ENCODE results near the gene ZIK1.

Gene ZIK1

DNA sequence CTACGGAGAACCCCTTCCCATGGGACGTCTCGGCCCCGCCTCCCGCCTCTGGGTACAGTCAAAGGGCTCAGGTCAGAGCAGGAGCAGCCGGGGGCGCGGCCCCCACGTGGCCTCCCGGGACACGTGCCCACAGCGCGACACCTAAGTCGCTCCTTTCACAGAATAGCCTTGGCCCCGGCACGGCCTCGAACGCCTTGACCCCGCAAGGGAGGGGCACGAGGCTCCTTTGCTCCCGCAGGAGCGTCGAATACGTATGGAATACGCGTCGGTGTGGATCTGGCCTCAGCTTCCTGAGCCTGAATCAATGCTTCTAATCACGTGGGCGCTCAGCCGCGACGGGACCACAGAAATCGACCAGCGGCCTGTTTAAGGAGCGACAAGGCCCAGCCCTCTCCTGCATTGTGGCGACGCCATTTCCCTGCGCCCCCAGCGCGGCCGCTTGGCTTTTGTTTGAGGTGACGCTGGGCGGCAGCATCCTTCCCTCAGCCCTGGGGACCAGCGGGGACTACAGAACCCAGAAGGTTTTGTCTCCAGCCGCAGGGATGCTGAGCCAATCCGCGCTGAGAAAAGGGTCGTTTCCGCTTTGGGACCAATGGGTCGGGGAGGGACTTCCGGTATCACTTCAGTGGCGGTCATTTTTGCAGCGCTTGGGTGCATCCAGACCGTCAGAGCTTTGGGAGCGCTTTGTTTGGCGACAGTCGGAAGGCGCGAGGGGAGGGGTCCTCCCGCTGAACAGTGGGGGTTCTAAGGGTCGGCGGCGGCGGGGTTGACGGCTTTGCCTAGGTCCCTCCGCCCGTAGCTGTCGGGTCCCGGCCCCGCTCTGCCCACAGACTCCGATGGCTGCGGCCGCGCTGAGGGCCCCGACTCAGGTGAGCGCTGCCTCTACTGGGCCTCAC, at the start of gene ZIK1:
TSS of gene ZIK1 (plus strand) at position 625 of the 896 bp plus-strand sequence. CDS start at position 837, 212 bp downstream.
- POLR2A ChIA-PET = no interaction called here
- CTCF ChIA-PET = no interaction called here

DNA sequence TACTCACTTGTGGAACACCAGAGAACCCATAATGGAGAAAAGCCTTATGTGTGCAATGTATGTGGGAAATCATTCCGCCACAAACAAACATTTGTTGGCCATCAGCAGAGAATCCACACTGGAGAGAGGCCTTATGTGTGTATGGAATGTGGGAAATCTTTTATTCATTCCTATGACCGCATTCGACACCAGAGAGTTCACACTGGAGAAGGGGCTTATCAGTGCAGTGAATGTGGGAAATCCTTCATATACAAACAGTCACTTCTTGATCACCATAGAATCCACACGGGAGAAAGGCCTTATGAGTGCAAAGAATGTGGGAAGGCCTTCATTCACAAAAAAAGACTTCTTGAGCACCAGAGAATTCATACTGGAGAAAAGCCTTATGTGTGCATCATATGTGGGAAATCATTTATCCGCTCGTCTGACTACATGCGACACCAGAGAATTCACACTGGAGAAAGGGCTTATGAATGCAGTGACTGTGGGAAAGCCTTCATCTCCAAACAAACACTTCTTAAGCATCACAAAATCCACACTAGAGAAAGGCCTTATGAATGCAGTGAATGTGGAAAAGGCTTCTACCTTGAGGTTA, 45.9 kb upstream of the ZIK1 start:
- ChIA-PET POLR2A (no interaction called here), CTCF (no interaction called here)
- TF ChIP-seq ELF4 (IDR thresholded peaks at IDR 0.05) (no peak), SUZ12 (IDR thresholded peaks at IDR 0.05) (no peak), FOXM1 (IDR thresholded peaks at IDR 0.05; ENCODE audit: borderline replicate concordance) (no peak), BHLHE40 (IDR thresholded peaks at IDR 0.05; ENCODE audit: borderline replicate concordance) (no peak), FOXK2 (IDR thresholded peaks at IDR 0.05) (no peak), ARNT (IDR thresholded peaks at IDR 0.05) (no peak), HDGF (IDR thresholded peaks at IDR 0.05; ENCODE audit: borderline replicate concordance) (no peak), NFRKB (IDR thresholded peaks at IDR 0.05) (no peak), FOXA1 (IDR thresholded peaks at IDR 0.05) (no peak), L3MBTL2 (conservative IDR thresholded peaks at IDR 0.05) (no peak), TARDBP (IDR thresholded peaks at IDR 0.05) (no peak), SP1 (IDR thresholded peaks at IDR 0.05) (no peak), CTBP1 (IDR thresholded peaks at IDR 0.05; ENCODE audit: borderline replicate concordance) (no peak), ZNF384 (IDR thresholded peaks at IDR 0.05) (no peak), LEF1 (IDR thresholded peaks at IDR 0.05; ENCODE audit: borderline replicate concordance) (no peak)
- TF ChIP-seq, protein P1, sequence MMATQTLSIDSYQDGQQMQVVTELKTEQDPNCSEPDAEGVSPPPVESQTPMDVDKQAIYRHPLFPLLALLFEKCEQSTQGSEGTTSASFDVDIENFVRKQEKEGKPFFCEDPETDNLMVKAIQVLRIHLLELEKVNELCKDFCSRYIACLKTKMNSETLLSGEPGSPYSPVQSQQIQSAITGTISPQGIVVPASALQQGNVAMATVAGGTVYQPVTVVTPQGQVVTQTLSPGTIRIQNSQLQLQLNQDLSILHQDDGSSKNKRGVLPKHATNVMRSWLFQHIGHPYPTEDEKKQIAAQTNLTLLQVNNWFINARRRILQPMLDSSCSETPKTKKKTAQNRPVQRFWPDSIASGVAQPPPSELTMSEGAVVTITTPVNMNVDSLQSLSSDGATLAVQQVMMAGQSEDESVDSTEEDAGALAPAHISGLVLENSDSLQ (IDR thresholded peaks at IDR 0.05) = no peak
- no peak for DNase-seq (ENCODE audit: extremely low spot score)

More for the DNA sequence above, at the start of gene ZIK1:
- TF ChIP-seq L3MBTL2 (conservative IDR thresholded peaks at IDR 0.05) (no peak), FOXK2 (IDR thresholded peaks at IDR 0.05) (no peak), LEF1 (IDR thresholded peaks at IDR 0.05; ENCODE audit: borderline replicate concordance) (no peak), TARDBP (IDR thresholded peaks at IDR 0.05) (no peak), FOXM1 (IDR thresholded peaks at IDR 0.05; ENCODE audit: borderline replicate concordance) (no peak), SUZ12 (IDR thresholded peaks at IDR 0.05) (no peak), BHLHE40 (IDR thresholded peaks at IDR 0.05; ENCODE audit: borderline replicate concordance) (no peak), HDGF (IDR thresholded peaks at IDR 0.05; ENCODE audit: borderline replicate concordance) (no peak), ELF4 (IDR thresholded peaks at IDR 0.05) (no peak)
- TF ChIP-seq, protein P1 (IDR thresholded peaks at IDR 0.05) = no peak
- no peak for DNase-seq (ENCODE audit: extremely low spot score)

DNA sequence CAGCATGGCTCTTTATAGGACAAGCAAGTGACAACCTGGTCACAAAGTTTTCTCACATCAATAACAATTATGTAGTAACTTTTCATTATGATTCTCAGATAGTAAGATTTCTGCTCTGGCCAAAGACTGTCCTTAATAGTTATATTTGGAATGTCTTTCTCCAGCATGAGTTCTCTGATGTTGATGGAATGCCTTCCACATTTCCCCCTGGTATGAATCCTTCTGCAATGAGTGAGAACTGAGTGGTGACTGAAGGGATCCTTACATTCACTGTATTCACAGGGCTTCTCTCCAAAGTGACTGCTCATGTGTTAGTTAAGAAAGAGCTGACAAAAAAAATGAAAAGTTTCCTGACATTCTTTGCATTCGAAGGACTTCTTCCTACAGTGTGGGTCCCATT, 37.4 kb upstream of the ZIK1 start:
- no peak for DNase-seq (ENCODE audit: extremely low spot score)
- ChIA-PET POLR2A (no interaction called here), CTCF (no interaction called here)
- TF ChIP-seq, protein P1 (IDR thresholded peaks at IDR 0.05) = no peak
- no peak for TF ChIP-seq ZNF384 (IDR thresholded peaks at IDR 0.05)
- TF ChIP-seq HDGF (IDR thresholded peaks at IDR 0.05; ENCODE audit: borderline replicate concordance) = no peak
- no peak for TF ChIP-seq ELF4 (IDR thresholded peaks at IDR 0.05)
- TF ChIP-seq TARDBP (IDR thresholded peaks at IDR 0.05) = no peak
- TF ChIP-seq FOXA1 (IDR thresholded peaks at IDR 0.05) = no peak

DNA sequence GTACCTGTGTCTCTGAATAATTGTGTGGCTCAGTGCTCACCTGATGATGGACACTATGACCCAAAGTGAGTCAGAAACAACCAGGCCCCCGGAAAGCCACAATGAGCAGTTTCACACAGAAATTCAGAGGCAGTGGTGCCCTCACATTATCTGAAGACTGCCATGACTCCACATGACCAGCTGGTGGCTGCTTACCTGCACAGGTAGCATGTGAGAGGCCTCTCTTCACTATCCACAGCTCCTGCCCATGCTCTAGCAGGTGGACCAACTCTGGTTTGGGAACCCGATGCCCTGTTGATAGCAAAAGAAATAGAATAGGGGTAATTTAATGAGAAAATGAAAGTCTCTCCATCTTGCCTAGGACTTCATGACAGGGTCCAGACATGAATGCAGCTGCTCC, 31.5 kb upstream of the ZIK1 start:
- ChIA-PET CTCF (no interaction called here), POLR2A (no interaction called here)
- TF ChIP-seq FOXM1 (IDR thresholded peaks at IDR 0.05; ENCODE audit: borderline replicate concordance) = no peak
- no peak for DNase-seq (ENCODE audit: extremely low spot score)

DNA sequence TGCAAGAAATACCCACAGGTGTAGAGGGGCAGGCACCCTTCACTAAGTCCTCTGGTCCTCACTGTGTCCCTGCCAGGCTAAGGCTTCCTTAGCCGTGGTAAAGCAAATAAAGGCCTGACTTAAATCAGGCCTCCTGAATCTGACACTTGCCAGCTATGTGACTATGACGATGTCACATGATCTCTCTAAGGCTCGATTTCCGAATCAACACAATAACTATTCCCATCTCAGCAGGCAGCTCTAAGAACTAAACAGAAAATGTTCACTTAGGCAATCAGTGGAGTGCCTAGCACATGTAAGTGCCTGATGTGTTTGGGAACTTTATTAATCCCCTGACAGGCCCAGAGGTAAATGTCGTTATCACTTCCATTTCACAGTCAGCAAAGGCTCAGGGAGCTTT, 26.3 kb upstream of the ZIK1 start:
- CTCF ChIA-PET = no interaction called here
- DNase-seq (ENCODE audit: extremely low spot score) = no peak
- no peak for TF ChIP-seq L3MBTL2 (conservative IDR thresholded peaks at IDR 0.05)
- no peak for TF ChIP-seq SUZ12 (IDR thresholded peaks at IDR 0.05)
- TF ChIP-seq NFRKB (IDR thresholded peaks at IDR 0.05) = no peak
- no peak for TF ChIP-seq ZNF384 (IDR thresholded peaks at IDR 0.05)
- TF ChIP-seq FOXA1 (IDR thresholded peaks at IDR 0.05) = no peak
- no peak for TF ChIP-seq SP1 (IDR thresholded peaks at IDR 0.05)
- TF ChIP-seq ARNT (IDR thresholded peaks at IDR 0.05) = no peak
- TF ChIP-seq HDGF (IDR thresholded peaks at IDR 0.05; ENCODE audit: borderline replicate concordance) = no peak
- no peak for TF ChIP-seq BHLHE40 (IDR thresholded peaks at IDR 0.05; ENCODE audit: borderline replicate concordance)
- no peak for TF ChIP-seq CTBP1 (IDR thresholded peaks at IDR 0.05; ENCODE audit: borderline replicate concordance)
- no peak for TF ChIP-seq FOXK2 (IDR thresholded peaks at IDR 0.05)
- TF ChIP-seq FOXM1 (IDR thresholded peaks at IDR 0.05; ENCODE audit: borderline replicate concordance) = no peak
- TF ChIP-seq ELF4 (IDR thresholded peaks at IDR 0.05) = no peak
- POLR2A ChIA-PET = interaction anchor here (0.9 kb wide), 1 partner anchor 123 kb away, joined by 3 read pairs; the partner anchor contains the start of gene ZNF749

DNA sequence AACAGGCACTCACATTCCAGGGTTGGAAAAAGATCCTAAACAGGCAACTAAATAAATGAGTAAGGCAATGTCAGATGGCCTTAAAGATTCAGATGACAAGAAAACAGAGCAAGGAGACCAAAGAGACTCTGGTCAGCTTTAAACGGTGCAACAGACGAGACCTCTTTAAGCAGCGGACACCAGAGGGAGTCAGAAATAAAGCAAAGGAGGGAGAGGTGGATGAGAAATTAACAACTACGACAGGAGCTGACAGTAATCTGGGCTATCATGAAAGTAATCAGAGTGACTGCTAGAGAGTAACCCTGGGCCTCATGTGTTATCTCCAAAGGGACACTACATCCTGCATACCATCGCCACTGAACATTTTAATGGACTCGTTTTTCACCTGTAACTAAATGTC, 25.4 kb upstream of the ZIK1 start:
- POLR2A ChIA-PET = interaction anchor here (0.9 kb wide), 1 partner anchor 124 kb away, joined by 3 read pairs; the partner anchor contains the start of gene ZNF749
- TF ChIP-seq HDGF (IDR thresholded peaks at IDR 0.05; ENCODE audit: borderline replicate concordance) = no peak
- TF ChIP-seq FOXA1 (IDR thresholded peaks at IDR 0.05) = no peak
- TF ChIP-seq LEF1 (IDR thresholded peaks at IDR 0.05; ENCODE audit: borderline replicate concordance) = no peak
- TF ChIP-seq BHLHE40 (IDR thresholded peaks at IDR 0.05; ENCODE audit: borderline replicate concordance) = no peak
- TF ChIP-seq SUZ12 (IDR thresholded peaks at IDR 0.05) = no peak
- no peak for TF ChIP-seq SP1 (IDR thresholded peaks at IDR 0.05)
- TF ChIP-seq NFRKB (IDR thresholded peaks at IDR 0.05) = no peak
- no peak for TF ChIP-seq L3MBTL2 (conservative IDR thresholded peaks at IDR 0.05)
- no peak for TF ChIP-seq TARDBP (IDR thresholded peaks at IDR 0.05)
- TF ChIP-seq, protein P1 (IDR thresholded peaks at IDR 0.05) = no peak
- no peak for TF ChIP-seq FOXK2 (IDR thresholded peaks at IDR 0.05)
- TF ChIP-seq CTBP1 (IDR thresholded peaks at IDR 0.05; ENCODE audit: borderline replicate concordance) = no peak
- no peak for TF ChIP-seq ARNT (IDR thresholded peaks at IDR 0.05)
- CTCF ChIA-PET = no interaction called here
- no peak for DNase-seq (ENCODE audit: extremely low spot score)
